Measurements from ENCODE around the gene TBXAS1.

TBXAS1 gene

DNA sequence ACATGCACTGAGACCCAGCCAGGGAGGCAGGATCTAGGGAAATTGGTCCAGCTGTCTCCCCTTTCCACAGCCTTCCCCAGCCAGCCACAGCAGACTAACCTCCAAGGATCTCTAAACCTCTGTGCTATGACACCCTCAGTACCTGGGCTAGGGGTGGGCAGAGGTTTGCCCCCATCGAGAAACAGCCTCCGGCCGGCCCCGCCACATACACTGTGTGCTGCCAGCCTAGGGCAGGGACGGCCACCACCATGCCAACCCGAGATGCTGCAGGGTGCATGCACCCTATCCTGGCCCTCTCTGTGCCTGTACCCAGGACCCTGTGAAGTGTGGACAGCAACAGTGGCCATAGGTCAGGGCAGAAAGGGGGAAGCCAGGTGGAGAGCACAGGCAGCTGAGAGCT lies 175.6 kb downstream of the TBXAS1 start:
- DNase-seq (ENCODE audit: low spot score) = no peak

GRCh38 chr7:140005341-140005740 lies 176.3 kb downstream of the TBXAS1 start:
- no peak for DNase-seq (ENCODE audit: low spot score)

GRCh38 chr7:140005754-140006503 lies 176.9 kb downstream of the TBXAS1 start:
- DNase-seq (ENCODE audit: low spot score) = no peak

GRCh38 chr7:140006600-140006999 lies 177.5 kb downstream of the TBXAS1 start:
- no peak for DNase-seq (ENCODE audit: low spot score)

DNA sequence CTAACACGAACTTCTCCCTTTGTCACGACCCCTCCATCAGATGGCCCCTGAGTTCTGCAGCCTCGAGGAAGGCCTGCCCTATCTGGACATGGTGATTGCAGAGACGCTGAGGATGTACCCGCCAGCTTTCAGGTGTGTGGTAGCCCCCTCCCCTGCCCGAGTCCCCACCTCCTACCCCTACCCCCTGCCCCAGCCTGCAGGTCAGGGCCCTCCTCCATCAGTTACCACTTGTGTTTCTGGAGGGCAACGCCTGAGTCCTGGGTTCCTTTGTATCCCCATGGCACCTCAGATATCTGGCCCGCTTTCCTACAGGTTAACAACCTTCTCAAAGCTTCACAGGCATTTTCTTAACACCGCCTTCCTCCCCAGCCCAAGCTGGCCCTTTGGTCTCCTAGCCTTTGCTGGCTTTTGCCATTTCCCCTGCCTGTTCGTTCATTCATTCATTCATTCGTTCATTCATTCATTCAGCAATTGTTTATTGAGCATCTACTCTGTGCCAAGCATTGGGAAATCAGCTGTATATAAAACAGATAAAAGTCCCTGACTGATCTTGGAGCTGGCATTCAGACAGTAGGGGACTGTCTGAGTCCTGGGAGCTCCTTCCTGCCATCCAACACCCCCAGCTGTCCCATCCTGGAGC lies 178.1 kb downstream of the TBXAS1 start:
- no peak for DNase-seq (ENCODE audit: low spot score)

- DNase-seq (ENCODE audit: low spot score) = no peak
Measured at GRCh38 chr7:140008755-140009610, 179.9 kb downstream of the TBXAS1 start.

DNA sequence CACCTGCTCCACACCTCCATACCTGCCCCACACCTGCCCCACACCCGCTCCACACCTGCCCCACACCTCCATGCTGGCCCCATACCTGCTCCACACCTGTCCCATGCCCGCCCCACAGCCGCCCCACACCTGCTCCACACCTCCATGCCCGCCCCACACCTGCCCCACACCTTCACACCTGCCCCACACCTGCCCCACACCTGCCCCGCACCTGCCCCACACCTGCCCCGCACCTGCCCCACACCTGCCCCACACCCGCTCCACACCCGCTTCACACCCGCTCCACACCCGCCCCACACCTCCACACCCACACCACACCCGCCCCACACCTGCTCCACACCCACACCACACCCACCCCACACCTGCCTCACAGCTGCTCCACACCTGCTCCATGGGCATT lies 180.7 kb downstream of the TBXAS1 start:
- DNase-seq (ENCODE audit: low spot score) = no peak

DNA sequence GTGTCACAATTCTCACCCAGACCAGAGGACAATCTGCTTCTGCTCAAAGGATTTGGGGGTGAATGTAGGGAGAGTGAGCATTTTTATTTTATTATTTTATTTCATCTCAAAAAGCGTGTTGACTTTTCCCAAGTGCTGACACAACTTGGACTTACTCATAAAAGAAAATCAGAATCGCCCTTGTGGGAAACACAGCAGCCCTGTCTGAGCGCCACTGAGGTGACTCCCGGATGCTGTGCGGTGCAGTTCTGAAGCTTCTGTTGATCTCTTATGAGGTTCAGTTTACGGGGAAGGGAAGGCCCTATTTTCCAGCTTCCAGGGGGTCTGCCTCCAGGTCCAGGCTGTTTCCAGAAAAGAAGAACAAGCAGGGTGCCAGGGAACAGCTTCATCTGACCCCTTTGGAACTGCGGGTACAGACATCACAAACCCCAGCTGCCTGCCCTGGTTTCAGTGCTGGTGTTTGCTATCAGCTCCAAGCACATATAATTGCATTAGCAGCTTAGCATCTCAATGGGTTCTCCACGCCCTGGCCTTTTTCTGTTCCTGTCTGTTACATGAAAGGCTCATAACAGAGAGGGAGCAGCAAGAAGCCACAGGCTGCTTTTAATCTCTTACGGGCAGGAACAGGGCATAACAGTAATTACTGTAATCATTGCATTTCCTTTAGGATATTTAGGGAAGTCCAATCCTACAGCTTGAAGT lies 181.3 kb downstream of the TBXAS1 start:
- no peak for DNase-seq (ENCODE audit: low spot score)

- no peak for DNase-seq (ENCODE audit: low spot score)
Measured at GRCh38 chr7:140013676-140014075, 184.6 kb downstream of the TBXAS1 start.

- DNase-seq (ENCODE audit: low spot score) = no peak
Measured at GRCh38 chr7:140014123-140014522, 185.1 kb downstream of the TBXAS1 start.

DNA sequence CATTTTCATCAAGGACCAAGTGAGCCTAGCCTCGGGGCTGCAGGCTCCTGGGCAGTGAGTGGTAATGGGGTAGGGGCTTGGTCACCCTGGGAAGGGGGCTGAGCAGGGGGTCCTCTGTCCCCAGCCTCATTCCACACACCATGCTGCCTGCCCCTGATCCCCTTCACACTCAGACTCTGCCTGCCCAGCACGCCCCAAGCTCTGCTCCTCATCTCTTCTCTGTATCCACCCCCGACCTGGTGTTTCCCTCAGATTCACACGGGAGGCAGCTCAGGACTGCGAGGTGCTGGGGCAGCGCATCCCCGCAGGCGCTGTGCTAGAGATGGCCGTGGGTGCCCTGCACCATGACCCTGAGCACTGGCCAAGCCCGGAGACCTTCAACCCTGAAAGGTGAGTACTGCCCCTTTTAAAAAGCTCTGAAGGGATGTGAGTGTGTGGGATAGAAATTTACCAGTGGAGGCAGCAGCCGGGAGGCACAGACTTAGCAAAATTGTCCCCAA lies 186.5 kb downstream of the TBXAS1 start:
- DNase-seq (ENCODE audit: low spot score) = no peak

DNA sequence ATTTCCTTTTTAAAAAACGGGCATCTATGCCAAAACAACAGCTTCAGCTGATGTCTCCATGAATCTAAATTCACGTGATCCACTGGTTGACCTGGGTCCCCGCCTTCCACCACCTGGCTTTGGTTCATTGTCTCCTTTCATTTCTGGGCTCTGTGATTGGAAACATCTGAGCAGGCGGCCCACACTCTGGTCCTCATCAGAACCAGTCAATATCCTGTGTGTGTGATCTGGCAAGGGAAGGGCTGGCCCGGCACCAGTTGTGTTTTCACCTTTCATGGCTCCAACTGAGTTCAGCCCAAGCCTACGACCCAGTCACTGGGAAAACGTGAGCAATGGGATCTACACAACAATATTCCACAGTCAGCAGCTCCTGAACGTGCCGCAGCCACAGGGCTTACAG lies 187.5 kb downstream of the TBXAS1 start:
- no peak for DNase-seq (ENCODE audit: low spot score)

GRCh38 chr7:140017034-140017433 lies 188.0 kb downstream of the TBXAS1 start:
- no peak for DNase-seq (ENCODE audit: low spot score)

- DNase-seq (ENCODE audit: low spot score) = no peak
Measured at GRCh38 chr7:140017543-140017942, 188.5 kb downstream of the TBXAS1 start.

DNA sequence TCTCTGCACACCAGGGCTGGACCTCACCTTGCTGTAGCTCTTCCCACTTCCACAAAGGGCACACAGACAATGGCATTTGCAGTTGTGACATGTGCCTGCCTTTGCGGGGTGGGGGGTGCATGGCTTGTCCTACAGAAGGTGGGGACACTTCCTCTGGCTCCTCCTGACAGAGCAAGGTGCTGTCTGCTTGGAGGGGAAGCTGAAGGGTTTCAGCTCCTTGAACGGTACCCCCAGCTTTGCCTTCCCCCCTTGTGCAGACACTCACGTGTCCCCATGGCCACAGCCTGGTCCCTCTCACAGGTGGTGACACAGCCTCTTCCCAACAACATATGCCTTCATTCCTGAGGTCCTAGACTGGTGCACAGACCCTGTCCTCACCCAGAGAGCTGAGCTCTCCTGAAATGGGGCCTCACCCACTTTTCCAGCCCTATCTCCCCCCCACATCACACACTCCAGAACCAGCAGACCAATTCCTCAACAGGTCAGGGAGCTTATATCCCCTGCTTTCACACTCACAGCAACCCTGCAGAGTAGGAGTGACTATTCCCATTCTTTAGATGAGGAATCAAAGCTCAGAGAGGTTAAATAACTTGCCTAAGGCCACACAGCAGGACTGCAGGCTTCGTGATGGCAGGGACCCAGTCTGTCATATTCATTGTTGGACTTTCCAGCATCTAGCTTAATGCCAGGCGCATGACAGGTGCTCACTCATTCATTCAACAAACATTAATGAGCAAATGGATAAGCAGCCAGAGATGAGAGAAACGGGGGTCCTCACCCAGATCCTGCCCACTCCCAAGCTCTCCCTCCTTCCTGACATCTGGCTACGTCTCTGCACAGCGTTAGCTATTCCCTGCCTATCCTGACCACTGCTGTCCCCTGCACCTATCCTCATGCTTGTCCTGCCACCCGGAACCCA lies 189.3 kb downstream of the TBXAS1 start:
- no peak for DNase-seq (ENCODE audit: low spot score)

GRCh38 chr7:140019172-140019571 lies 190.1 kb downstream of the TBXAS1 start:
- DNase-seq (ENCODE audit: low spot score) = no peak

GRCh38 chr7:140019606-140020005 lies 190.5 kb downstream of the TBXAS1 start:
- DNase-seq (ENCODE audit: low spot score) = no peak

- no peak for DNase-seq (ENCODE audit: low spot score)
Measured at GRCh38 chr7:140021603-140022002, 192.5 kb downstream of the TBXAS1 start.

GRCh38 chr7:140022582-140023211 lies 193.6 kb downstream of the TBXAS1 start:
- no peak for DNase-seq (ENCODE audit: low spot score)

DNA sequence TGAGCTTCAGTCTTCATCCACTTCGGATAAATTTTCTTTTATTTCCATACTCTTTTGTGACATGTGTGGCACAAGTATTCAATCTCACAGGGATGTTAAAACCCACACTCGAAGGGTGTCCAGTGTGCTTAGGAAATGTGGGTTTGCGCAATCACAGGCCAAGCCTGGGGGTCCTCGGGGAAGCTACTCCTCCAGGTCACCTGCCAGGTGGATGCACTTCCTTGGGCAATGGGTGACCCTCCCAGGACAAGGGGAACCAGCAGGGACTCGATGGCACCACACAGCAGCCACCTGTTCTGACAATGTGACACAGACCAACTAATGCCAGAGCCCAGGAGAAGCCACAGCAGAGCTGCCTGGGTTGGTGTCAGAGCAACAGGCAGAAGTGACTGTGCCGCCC lies 194.7 kb downstream of the TBXAS1 start:
- DNase-seq (ENCODE audit: low spot score) = no peak

- DNase-seq (ENCODE audit: low spot score) = no peak
Measured at GRCh38 chr7:140024585-140024984, 195.5 kb downstream of the TBXAS1 start.

Measured in hematopoietic multipotent progenitor cell treated with erythropoietin and hydrocortisone succinate and interleukin-3 and kit ligand, for 17 days (in vitro differentiated cells).